Ascending aorta (tissue), 2 donors: ENCODE measurements around the gene MMP3. TPM values are rescaled to one million over a fixed set of nuclear protein-coding genes. Genes with fewer than 3 reads are reported as not detected.
A peak's percentile ranks its signal among the peaks of the same experiment; 100 is the strongest.

Experiments
- DNase-seq, 2 donors: peaks; one replicate each; pipeline ENCODE4 v3.0.0-alpha.2; 2019; ENCODE audit warnings: low spot score in 2 of 2
- H3K27ac ChIP-seq, 2 donors: fragments of 200-600 bp; sonication (generic); one replicate each; pipeline ENCODE4 v1.5.1; 2016 to 2017; ENCODE audit warnings: mild to moderate bottlenecking in 1 of 2
- H3K27me3 ChIP-seq: fragments of 200-600 bp; sonication (generic); one replicate; pipeline ENCODE4 v1.5.1; 2017
- H3K36me3 ChIP-seq, 2 donors: fragments of 200-600 bp; sonication (generic); one replicate each; pipeline ENCODE4 v1.5.1; 2016
- H3K4me1 ChIP-seq, 2 donors: fragments of 200-600 bp; sonication (generic); one replicate each; pipeline ENCODE4 v1.5.1; 2016 to 2017; ENCODE audit warnings: mild to moderate bottlenecking in 1 of 2
- H3K4me3 ChIP-seq, 2 donors: fragments of 200-600 bp; sonication (generic); one replicate each; pipeline ENCODE4 v1.5.1; 2016 to 2017; ENCODE audit warnings: mild to moderate bottlenecking in 1 of 2
- H3K9me3 ChIP-seq, 2 donors: fragments of 200-600 bp; sonication (generic); one replicate each; pipeline ENCODE4 v1.5.1; 2016
- intact Hi-C: fragments of 100-400 bp; cut with DNase I; formaldehyde crosslinking; loops from one replicate; pipeline ENCODE4 v1.15.1; 2023
- total RNA-seq: library from RNA; depleted of rRNA; stranded (reverse); fragments of >200 nt; gene quantifications from one replicate; pipeline ENCODE4 v1.1.0, GENCODE V29; 2016
- TF ChIP-seq, protein P1 (sequence below), 3 experiments: fragments of 200-600 bp in 2 of 3; fragments of 450-650 bp in 1 of 3; sonication (generic) in 2 of 3; IDR thresholded peaks; one replicate each; pipeline ENCODE4 v1.5.1; 2016 to 2019; ENCODE audit warnings: antibody characterized with exemption in 3 of 3, mild to moderate bottlenecking in 1 of 3, moderate library complexity in 1 of 3

The MMP3 gene
- total RNA-seq, 1 donor from 2014 or later: not detected

GRCh38 chr11:102831489-102832440 lies 11.6 kb downstream of the MMP3 start:
- DNase-seq: no peak
- Histone ChIP-seq H3K27ac (no peak overlapping the region), H3K4me1 (no peaks in the 10 kb centered on the region), H3K36me3 (no peaks in the 10 kb centered on the region), H3K4me3 (peak overlapping the region; percentile 16 to 19), H3K27me3 (no peaks in the 10 kb centered on the region), H3K9me3 (no peaks in the 10 kb centered on the region)
- intact Hi-C loops: loop anchor here (2.0 kb wide), 1 partner anchor 111 kb away; no protein-coding TSS in a partner anchor
- TF ChIP-seq, protein P1, sequence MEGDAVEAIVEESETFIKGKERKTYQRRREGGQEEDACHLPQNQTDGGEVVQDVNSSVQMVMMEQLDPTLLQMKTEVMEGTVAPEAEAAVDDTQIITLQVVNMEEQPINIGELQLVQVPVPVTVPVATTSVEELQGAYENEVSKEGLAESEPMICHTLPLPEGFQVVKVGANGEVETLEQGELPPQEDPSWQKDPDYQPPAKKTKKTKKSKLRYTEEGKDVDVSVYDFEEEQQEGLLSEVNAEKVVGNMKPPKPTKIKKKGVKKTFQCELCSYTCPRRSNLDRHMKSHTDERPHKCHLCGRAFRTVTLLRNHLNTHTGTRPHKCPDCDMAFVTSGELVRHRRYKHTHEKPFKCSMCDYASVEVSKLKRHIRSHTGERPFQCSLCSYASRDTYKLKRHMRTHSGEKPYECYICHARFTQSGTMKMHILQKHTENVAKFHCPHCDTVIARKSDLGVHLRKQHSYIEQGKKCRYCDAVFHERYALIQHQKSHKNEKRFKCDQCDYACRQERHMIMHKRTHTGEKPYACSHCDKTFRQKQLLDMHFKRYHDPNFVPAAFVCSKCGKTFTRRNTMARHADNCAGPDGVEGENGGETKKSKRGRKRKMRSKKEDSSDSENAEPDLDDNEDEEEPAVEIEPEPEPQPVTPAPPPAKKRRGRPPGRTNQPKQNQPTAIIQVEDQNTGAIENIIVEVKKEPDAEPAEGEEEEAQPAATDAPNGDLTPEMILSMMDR (IDR thresholded peaks at IDR 0.05): peak in 1 of 3 experiments; percentile 40

GRCh38 chr11:102831128-102831488 lies 12.3 kb downstream of the MMP3 start:
- no peak overlapping the region for H3K27ac ChIP-seq
- TF ChIP-seq, protein P1 (IDR thresholded peaks at IDR 0.05): no peak
- H3K4me3 ChIP-seq: no peak overlapping the region
- H3K9me3 ChIP-seq: no peaks in the 10 kb centered on the region
- no peak for DNase-seq
- H3K27me3 ChIP-seq: no peaks in the 10 kb centered on the region
- intact Hi-C loops: loop anchor here (2.0 kb wide), 1 partner anchor 112 kb away; no protein-coding TSS in a partner anchor
- H3K4me1 ChIP-seq: no peaks in the 10 kb centered on the region
- no peaks in the 10 kb centered on the region for H3K36me3 ChIP-seq

DNA sequence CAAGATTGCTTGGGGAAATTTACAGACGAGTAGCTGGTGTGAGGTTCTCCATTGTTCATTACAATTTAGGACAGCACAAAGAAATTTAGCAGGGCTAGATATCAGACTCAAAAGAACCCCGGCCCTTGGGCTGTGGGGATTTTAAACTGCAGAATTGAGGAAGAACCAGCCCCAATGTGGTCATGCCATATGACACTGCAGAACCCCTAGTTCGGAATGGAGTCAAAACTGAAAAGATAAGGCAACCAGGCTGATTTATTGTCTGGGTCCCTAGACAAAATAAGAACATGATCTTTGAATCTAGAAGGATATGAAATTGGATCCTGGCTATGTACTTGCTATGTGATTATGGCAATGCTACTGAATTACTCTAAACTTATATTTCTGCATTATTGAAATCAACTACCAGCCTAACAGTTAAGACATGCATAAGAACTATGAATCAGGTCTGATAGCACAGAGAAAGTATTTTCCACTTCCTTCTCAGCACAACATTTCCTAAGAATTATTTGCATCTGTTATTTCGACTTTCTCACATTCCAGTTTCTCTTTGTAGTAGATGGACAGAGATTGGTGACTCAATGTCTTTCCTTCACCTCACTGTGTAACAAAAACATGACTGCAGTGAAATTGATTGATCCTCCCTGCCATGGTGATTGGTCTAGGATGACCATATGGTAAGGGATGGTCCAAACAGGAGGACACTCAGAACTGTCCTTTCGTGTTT lies 13.2 kb downstream of the MMP3 start:
- Histone ChIP-seq H3K27ac (no peak overlapping the region), H3K9me3 (no peaks in the 10 kb centered on the region), H3K27me3 (no peaks in the 10 kb centered on the region), H3K36me3 (no peaks in the 10 kb centered on the region), H3K4me3 (no peak overlapping the region), H3K4me1 (no peaks in the 10 kb centered on the region)
- TF ChIP-seq, protein P1 (IDR thresholded peaks at IDR 0.05): no peak
- no peak for DNase-seq
- intact Hi-C loops: loop anchor here (2.0 kb wide), 1 partner anchor 113 kb away; no protein-coding TSS in a partner anchor

- H3K4me3 ChIP-seq: no peak overlapping the region
- H3K4me1 ChIP-seq: no peaks in the 10 kb centered on the region
- H3K9me3 ChIP-seq: no peaks in the 10 kb centered on the region
- intact Hi-C loops: no loop called here
- no peak for DNase-seq
- TF ChIP-seq, protein P1 (IDR thresholded peaks at IDR 0.05): no peak
- H3K27ac ChIP-seq: no peak overlapping the region
- H3K36me3 ChIP-seq: no peaks in the 10 kb centered on the region
- no peaks in the 10 kb centered on the region for H3K27me3 ChIP-seq
Measured at GRCh38 chr11:102829316-102830000, 14.0 kb downstream of the MMP3 start.

- no peak for DNase-seq
- H3K27ac ChIP-seq: no peak overlapping the region
- no peaks in the 10 kb centered on the region for H3K4me1 ChIP-seq
- H3K36me3 ChIP-seq: no peaks in the 10 kb centered on the region
- no peaks in the 10 kb centered on the region for H3K27me3 ChIP-seq
- H3K4me3 ChIP-seq: no peak overlapping the region
- intact Hi-C loops: no loop called here
- TF ChIP-seq, protein P1 (IDR thresholded peaks at IDR 0.05): no peak
- H3K9me3 ChIP-seq: no peaks in the 10 kb centered on the region
Measured at GRCh38 chr11:102824556-102824955, 18.9 kb downstream of the MMP3 start.
